Testis (tissue), 2 donors: ENCODE measurements around the gene MAST4.

Experiments used
- CTCF ChIP-seq, 3 experiments: fragments of 450-650 bp in 2 of 3; fragments of 200-600 bp in 1 of 3; sonication (generic) in 1 of 3; IDR thresholded peaks; one replicate each; pipeline ENCODE4 v1.5.1; 2016 to 2019; ENCODE audit warnings: antibody characterized with exemption in 3 of 3, mild to moderate bottlenecking in 2 of 3, moderate library complexity in 1 of 3
- POLR2A ChIP-seq: fragments of 450-650 bp; IDR thresholded peaks from one replicate; pipeline ENCODE4 v1.6.1; 2017; ENCODE audit warnings: antibody characterized with exemption, mild to moderate bottlenecking, moderate library complexity

GRCh38 chr5:67160985-67161384, 564.8 kb downstream of the MAST4 start:
- no peak for TF ChIP-seq CTCF (IDR thresholded peaks at IDR 0.05)
- no peak for TF ChIP-seq POLR2A
